Hindlimb muscle (tissue), 1 donor: Measurements from ENCODE around the gene MKKS. TPM values are rescaled to one million over a fixed set of nuclear protein-coding genes. Genes with fewer than 3 reads are reported as not detected.

ENCODE experiments used
- DNase-seq: peaks from one replicate; pipeline ENCODE4 v3.0.0-alpha.2; 2013
- polyA plus RNA-seq: library from polyadenylated mRNA; unstranded; fragments of 120-200 nt; gene quantifications from one replicate; pipeline ENCODE4 v1.2.1, GENCODE V29; 2013; ENCODE audit not compliant: insufficient read length

MKKS gene
- 17.2 TPM for polyA plus RNA-seq

DNA sequence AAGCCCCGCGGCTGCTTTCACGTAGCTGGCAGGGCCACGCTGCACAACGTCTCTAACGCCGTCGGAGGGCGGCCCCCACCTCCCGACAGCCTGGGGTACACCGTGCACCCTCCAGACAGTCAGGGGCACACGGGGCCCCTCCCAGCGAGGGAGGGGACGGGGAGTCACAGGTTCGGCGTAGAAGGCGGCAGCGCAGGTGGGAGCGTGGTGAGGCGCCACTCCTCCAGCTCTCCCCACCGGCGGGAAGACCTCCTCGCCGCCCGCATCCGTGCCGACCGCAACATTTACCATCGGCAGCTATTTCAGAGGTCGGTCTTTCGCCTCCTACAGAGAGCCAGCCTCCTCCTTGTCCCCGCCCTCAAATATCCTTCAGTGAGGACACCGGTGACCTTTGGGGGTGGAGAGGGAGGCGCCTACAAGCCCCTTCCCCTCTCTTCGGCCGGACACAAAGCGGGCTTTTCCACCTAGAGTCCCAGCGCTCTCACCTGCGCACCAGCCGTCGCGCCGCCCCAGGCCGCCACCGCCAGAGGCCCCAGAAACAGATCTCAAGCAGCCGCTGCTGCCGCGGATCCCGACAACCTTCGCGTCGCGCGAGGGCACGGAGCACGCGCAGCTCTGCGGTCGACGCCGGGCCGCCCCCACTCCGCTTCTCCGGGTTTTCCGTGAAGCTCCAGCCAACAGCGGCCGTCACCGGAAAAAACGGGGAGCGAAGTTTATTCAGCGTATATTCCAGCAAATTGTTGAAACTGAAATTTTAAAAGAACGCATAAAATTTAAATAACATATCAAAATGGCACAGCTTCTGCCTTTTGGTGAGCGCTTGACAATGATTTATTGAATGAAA lies at the start of gene MKKS:
Gene MKKS (minus strand): TSS at position 600 of the 844 bp plus-strand sequence. CDS start 20,708 bp downstream, outside the sequence.
- peak; percentile 94 for DNase-seq

DNA sequence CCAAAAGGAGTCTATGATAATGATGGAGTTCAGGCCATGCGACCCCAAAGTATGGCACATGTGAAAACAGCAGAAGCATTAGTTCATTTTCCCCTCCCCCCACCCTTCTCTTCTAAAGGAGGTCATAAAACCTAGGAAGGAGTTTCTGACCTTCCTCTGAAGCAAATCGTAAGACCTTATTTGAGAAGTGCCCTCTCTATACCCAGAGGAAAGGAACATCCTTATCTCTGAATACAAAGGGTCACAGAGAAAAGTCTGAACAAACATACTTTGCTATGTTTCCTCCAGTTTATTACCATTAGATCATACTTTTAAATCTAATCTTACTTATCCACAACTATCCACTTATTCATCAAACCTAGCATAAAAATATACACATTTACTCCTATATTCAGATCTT lies 49.7 kb upstream of the MKKS start:
- DNase-seq, result no peak

DNA sequence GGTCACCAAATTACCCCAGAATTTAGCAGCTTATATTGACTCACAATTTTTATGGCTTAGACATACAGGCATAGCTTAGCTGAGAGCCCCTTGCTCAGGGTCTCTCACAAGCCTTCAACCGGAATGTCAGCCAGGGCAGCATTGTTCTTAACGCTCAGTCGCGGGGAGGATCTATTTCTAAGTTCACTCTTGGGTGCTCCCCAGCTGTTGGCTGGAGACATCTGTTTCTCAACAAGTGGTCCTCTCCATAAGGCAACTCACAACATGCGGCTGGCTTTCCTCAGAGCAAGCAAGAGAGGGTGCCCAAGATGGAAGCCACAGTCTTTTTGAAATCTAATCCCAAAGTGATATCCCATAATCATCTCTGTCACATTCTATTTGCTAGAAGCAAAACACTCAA lies 47.7 kb upstream of the MKKS start:
- DNase-seq, result no peak

DNA sequence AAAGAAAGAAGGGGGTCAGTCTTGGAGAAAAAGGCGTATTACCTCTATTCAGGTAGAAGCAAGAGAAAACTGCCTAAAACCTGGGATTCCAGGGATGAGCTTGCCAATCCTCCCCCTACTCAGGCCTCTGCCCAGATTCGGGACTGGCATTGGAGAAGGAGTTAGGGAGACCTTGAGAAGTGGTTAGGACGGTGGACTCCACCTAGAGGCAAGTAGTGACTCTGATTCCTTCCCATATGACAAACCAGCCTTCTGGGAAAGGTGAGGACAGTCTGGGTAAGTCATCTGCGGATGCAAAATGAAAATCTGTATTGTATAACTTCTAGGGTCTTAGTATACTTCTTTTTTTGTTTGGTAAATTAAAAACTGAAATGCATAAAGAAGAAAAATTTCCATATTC lies 44.9 kb upstream of the MKKS start:
- no peak for DNase-seq

DNA sequence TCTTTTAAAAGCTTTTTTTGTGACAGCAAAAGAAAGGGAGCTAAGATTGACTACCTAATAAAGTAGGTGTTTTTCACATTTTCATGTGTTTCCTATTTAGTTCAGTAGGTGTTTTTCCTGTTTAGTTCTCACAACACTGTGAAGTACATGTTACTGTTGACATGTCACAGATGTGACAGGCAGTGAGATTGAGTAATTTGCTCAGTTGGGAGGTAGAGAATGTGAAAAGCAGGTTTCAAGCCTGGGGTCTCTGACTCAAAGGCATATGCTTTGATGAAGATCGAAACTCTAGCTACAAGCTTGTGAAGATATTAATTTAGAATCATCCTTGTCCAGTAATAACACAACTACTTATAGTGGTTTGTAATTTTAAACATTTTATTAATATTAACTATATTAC lies 44.2 kb upstream of the MKKS start:
- no peak for DNase-seq

DNA sequence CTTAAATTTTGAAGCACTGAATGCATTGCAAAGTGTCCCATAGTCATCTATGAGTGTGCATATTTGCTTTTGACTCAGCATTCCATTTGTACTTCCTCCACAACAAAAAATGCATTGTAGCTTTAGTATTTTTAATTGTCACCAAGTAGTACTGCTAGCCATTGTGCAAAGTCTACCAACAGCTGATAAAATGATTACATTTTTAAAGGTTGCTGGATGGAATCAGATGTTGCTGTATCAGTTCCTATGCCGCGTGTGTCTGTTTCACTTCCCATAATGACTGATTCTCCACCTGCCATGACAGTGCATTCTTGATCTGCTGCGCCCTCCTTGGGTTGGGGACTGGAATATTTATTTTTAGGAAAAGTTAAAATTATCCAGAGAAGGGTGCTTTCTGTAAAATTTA lies 42.3 kb upstream of the MKKS start:
- no peak for DNase-seq

DNA sequence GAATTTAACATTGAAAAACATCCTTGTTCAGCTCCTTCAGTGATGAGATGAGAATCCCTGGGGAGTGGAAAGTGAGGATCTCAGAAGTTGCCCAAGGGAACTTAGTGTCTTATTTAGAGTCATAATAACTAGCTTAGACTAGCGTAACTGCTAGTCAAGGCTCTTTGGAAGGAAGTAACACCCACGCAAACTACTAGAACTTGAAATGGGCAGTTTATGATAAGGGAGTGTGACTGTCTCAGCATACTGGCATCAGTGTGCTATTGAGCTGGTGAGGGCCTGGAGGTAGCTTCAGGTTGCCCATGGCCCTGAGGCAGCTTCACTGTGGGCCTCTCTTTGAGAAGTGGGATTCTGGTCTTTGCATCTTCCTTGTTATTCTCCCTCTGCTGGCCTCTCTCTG lies 41.2 kb upstream of the MKKS start:
- DNase-seq, result no peak

DNA sequence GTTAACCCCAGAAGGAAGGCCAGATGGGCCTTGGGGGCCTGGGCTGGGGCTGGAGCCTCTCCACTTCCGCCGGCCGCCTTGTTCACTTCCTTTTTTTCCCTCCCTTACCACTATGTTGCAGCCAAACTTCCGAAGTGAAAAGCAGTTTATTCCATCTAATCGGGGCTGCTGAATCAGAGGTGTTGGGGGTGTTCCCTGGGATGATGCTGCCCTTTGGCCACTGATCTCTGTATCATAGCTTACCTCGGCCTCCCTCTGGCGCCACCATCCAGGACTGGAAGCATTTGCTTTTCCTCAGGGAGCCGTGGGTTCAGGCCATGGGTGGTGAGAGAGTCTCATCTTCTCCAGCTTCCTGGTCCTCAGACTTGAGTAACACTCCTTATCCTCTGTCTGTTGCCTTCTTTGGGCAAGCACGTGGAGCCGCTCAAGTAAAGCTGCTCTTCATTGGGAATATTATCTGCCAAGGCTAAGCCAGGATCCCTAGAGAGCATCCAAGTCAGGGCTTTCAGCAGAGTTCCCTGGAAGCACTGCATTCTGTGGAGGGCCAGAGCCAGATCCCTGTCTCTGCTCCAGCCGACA lies 40.7 kb upstream of the MKKS start:
- no peak for DNase-seq

DNA sequence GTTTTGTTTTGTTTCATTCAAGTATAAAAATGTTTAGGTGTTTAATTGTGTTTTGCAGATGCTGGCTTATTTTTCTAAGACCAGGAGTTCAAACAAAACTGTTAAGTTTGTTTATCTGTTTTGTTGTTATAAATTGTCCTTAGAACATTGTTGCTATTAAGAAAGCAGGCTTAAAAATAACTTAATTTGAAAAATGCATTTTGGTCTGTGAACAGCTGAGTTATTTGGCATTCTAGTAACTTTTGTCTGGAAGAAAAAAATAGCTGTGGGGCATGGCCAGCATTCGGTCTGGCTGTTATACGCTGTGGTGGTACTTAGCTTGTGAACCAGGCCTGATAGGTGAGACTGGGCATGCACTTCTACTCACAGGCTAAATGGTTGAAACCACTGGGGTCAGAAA lies 38.8 kb upstream of the MKKS start:
- no peak for DNase-seq

DNA sequence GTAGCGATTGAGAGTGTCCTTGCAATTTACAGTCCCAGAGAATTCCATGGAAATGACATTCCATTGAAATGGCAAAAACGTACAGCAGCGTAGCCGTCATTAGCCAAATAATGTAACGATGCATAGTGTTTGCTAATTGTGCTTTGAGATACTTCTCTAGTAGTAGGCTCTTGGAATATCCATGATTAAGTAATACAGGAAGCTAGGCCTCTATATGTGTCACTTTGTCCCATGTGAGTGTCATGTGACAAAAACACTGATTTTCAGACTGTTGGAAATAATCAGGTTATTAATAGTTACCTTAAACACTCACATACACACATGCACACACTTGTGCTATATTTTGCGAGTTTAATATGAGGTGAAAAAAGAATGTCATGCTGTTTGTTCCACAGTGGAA lies 36.3 kb upstream of the MKKS start:
- DNase-seq, result no peak

DNA sequence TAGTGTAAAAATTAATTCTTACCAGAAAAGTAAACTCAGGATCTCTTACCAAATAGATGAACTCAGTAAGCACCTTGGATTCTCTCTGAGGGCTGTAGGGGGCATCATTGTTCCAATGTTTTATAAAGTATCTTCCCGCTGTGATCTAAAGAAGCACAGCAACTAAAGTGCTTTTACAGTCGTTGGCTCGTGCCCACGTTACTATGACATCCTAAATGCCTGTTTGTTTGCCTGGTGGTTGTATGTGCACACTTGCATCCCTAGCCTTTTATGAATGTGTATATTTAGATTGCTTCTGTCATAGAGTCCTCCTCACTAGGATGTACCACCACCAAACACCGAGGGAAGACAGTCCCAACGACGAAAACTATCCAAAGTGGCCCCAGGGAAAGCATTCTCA lies 35.6 kb upstream of the MKKS start:
- peak; percentile 86 for DNase-seq

DNA sequence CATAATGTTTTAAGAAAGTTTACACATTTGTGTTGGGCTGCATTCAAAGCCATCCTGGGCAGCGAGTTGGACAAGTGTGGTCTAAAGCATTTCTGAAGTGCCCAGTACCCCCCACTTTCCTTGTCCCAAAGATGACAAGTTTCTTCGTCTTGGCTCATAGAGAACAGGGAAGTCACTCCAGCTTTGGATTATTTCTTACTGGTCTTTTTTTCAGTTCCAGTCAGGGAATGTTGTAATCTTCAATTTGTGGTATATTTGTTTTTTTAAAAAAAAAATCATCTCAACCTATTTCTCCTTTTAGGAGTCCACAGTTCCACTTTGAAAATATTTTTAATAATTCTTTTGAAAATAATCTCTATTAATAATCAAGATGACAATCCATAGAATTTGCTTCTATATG lies 35.0 kb upstream of the MKKS start:
- DNase-seq, result no peak

DNA sequence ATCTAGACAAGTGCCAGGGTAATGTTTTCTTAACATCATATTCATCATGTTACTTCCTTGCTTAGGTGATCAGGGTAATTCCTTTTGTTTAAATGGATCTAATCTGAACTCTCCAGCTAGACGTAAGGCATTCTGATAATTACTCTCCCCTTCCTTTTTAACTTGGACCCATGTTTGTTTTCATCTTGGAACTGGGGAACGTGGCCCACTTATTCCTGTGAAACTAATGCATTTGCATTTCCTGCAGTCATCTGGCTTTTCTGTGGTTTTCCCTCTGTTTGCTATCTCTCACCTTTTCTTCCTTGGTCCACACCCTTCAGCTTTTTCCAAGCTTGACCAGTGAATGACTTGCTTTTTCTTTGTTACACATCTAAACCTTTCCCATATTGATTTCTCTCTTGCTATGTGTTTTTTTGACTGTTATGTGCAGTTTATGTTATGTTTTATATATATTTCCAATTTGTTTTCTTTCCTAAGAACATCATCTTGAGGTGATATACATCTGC lies 34.4 kb upstream of the MKKS start:
- DNase-seq, result no peak

DNA sequence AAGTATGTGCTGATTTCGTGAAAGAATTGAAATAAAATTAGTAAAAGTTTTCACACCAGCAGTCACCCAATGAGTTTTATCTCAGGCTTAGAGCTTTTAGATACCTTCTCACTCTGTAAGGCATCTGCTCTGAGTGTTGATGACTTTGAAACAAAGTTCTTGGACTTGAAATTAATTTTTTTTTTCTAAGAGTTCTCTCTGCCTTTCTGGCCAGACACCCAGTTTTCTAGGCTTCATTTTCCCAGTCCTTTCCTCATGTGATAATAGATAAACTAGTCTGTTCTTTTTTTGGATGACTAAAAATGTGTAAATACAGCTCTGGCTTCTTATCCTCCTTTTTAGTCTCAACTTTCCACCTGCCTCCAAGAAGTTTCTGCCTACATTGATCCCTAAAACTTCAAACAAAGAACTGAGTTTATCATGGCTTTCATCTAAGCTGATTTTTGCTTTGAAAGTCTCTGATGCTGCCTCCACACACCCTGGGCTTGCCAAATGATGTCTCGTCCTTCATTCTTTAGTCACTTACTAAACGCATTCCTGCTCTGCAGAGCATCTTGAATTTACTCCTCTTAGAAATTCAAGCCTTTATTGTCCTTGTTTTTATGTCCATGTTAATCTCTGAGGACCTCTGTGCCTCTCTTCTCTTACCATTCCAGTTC lies 33.8 kb upstream of the MKKS start:
- no peak for DNase-seq

DNA sequence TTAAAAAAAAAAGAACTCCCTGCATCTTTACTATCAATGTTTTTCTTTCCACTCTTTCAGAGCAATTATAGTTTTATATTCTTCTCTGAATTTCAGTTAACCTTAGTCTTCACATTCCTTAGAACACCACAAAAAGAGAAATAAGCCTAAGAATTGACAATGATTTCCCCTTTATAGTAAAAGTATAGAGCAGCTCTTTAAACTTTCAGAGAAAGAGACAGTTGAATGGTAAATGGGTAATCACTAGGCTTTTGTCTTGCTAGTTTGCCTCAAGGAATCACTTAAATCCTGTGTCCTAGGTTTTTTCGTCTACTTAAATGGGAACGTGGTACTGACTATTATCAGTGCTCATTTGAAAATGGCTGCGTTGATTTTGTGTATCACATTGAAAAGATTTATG lies 32.8 kb upstream of the MKKS start:
- no peak for DNase-seq

DNA sequence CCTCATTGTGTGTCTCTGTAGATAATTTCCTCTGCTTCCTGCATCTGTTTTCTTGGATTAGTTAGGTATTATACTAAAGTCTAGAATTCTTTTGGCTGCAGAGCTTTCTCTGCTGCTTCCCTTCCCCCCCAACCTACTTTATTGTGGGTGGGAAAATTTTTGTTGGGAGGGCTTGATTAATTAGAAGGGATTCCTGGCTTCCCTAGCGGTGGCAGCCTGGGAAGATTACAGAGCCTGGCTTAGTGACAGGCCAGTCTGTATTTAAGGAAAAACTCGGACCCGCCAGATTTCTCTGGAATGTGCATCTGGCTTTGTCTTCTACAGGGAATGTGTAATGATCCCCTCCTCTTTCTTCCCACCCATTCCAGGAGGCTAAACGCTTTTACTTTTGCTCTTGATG lies 32.3 kb upstream of the MKKS start:
- peak; percentile 68 for DNase-seq

DNA sequence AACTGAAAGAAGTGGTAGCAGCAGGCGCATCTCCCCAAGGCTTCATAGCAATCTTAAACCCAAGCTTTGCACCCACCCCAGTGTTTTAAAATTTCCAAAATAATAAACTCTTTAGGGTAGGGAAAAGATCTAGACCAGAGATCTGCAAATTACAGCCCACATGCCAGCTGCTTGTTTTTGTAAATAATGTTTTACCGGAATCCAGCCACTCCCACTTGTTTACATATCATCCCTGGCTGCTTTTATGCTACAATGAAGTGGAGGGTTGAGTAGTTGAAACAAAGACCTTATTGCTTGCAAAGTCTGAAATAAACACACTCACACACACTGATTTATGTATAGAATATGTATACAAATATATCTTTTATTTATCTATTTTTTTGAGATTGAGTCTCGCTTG lies 31.1 kb upstream of the MKKS start:
- no peak for DNase-seq

DNA sequence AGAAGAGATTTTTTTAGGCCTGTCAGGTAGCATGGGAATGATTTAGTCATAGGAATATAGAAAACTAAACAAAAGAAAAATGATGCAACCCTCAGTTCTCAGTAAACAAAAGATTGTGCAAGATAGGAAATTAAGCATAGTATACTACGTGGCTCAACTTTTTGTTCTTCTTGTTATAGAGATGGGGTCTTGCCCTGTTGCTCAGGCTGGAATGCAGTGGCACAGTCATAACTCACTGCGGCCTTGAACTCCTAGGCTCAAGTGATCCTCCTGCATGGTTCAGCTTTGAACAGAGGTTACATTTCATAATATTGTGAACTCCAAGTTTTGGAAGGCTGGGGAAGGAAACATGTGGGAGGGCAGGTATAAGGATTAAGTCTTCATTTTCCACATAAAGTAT lies 29.6 kb upstream of the MKKS start:
- DNase-seq, result no peak

DNA sequence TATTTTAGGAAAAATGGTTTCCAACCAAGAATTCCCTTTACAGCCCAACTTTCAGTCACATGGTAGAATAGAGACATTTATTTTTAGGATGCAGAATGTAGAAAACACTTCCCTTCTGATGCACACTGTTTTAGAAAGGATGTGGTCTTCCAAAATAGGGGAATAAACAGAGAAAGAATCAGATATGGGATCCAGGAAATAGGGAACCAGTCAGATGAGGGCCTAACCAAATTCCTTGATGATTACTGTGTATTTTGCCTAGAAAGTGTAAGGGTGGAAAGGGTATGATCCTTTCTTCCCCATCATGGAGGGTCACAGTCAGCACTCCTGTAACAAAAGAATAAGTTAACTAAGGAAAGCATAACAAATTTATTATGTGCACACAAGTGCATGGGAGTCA lies 28.5 kb upstream of the MKKS start:
- DNase-seq, result no peak

DNA sequence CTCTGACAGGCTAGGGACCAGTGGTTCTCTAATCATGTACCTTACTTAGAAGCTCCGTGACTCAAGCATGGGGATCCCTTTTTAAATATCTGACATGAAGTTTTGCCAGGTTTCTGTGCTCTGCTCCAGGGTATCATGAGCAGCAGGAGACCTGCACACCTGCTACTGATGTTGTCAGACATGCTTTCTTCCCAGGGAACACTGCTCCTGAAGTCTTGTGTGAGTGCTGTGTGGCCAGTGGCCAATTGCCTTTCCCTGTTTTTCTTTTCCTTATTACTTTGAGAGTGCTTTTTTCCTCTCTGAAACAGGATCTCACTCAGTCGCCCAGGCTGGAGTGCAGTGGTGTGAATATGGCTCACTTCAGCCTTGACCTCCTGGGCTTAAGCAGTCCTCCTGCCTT lies 27.5 kb upstream of the MKKS start:
- DNase-seq, result no peak

DNA sequence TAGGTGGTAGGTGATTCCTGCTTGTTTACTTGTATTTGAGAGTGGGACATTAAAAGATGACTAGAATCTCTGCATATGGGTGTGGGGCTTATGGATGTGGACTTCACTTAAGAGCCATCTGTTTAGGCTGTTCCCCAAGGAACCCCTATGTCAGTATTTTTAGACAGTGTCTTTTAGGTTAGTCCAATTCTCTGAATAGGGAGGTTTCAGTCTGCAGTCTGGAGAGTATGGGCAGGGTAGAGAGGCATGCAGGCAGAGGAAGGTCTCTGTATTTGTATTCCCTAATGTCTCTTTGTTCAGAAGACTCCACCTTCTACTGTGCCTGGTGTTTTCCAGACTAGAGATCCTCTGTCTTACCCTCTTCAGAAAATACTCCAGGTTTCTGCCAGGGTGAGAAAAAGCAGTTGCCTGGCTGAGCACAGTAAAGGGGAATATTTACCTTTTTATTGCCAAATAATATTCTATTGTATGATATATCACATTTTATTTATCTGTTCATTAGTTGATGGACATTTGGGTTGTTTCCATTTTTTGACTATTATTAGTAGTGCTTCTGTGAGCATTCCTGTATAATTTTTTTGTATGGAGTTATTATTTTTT lies 20.2 kb upstream of the MKKS start:
- DNase-seq, result no peak

DNA sequence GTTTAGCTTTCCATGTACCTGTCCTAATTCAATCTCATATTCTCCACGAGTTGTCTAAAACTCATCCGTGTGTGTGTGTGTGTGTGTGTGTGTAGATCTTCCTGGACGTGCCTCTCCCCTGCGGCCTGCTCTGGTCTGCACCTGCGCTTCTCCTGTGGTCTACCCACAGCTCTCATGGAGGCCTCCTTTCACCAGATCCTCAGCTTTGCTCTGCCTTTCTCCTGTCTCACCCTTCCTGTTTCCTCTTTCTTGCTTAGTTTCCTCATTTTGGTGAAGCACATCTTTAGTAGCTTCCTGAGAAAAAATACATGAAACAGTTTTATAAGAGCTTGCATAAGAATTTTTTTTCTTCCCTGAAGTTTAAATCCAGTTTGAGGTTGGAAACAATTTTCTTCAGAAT lies 19.2 kb upstream of the MKKS start:
- DNase-seq, result no peak

DNA sequence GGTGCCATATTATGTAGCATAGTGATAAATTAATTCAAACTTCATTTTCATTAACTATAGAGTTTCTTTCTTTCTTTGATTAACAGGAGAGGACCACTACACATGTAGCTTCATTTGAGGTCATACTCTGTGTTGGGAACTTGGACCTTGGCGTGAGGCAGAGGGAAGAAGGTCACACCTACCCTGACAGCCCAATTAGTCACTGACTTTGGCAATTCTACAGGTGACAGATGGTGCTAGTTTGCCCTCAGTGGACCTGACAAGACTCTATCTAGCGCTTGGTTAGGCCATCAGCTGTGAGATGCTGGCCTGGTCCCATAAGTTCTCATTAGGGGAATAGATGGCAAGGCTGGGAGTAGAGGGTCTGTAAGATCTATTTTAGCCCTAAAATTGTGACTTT lies 15.2 kb upstream of the MKKS start:
- no peak for DNase-seq
